HG02798 (cell line): Measurements from ENCODE around the gene ANKS4B.
"Not testable (repeated sequence)": the region's sequence is repeated elsewhere in the genome, so short reads cannot be mapped to it uniquely, and the experiment has no call there.

ENCODE experiments used
- ATAC-seq: cut with Tn5 transposase; IDR thresholded peaks from one replicate; pipeline ENCODE4 v1.9.1; 2021; ENCODE audit warnings: mild to moderate bottlenecking; ENCODE audit not compliant: unreplicated experiment, poor library complexity

ANKS4B gene

GRCh38 chr16:21217121-21217520, 16.4 kb upstream of the ANKS4B start:
- ATAC-seq, result no peak

DNA sequence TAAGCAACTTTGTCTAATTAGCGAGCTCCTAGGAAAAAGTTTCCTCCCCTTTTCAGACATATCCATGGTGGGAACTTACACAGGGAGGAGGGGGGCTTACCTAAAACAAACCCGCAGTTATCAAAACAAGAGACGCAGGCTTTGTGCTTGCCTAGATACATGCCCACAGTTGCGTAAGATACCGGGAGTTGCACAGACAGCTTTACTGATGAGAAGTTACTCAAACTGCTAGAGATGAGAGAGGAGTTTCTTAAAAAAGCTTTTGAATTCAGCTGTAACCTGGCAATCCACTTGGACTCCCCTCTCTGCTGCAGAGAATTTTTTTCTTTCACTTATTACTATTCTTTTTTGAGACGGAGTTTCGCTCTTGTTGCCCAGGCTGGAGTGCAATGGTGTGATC, 15.3 kb upstream of the ANKS4B start:
- ATAC-seq, result no peak

GRCh38 chr16:21219551-21219950, 13.9 kb upstream of the ANKS4B start:
- ATAC-seq, result no peak

- no peak for ATAC-seq
Observed at GRCh38 chr16:21222495-21223337, 10.8 kb upstream of the ANKS4B start.

GRCh38 chr16:21223787-21224186, 9.7 kb upstream of the ANKS4B start:
- no peak for ATAC-seq

- no peak for ATAC-seq
Observed at GRCh38 chr16:21224800-21225199, 8.7 kb upstream of the ANKS4B start.

GRCh38 chr16:21226749-21227148, 6.8 kb upstream of the ANKS4B start:
- no peak for ATAC-seq

DNA sequence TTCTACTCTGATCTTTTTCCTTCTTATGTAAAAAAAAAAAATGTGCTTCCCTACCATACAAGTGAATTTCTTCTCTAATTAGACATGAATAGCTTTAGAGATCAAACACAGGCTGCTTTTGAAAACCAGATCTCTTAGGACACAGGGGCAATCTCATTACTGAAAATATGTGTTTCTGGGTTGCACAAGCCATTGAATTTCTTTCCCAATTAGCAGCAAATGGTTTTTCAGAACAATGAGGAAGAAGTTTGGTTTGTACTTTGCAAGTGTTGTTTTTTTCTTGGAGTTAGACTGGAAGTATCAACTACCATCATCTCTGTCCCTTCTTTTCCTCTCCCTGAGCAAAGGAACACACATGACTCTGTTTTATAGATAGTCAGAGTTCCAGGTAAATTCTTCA, 5.6 kb upstream of the ANKS4B start:
- ATAC-seq, result no peak

DNA sequence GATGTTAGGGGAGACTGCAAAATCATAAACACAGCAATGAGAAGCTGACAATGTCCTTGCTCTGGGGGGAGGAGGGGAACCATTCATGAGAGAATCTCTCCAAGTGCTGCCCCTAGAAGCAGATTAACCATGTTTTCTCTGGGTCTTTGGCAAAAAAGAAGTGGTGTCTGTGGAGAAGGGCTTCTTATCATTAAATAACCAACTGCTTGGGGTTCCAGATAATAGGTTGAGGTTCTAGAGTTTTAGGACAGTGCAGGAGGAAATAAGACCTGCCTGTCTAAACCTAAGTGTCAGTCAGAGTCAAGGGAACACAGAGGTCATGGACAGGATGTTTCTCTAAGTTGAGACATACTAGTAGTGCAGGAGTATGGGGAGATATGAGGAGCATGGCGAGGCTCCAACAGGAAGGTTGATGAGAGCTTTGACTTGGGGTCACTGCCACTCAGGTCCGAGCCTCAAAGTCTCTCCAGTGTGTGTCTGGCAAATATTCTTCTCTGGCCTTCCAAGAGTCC, 5.1 kb upstream of the ANKS4B start:
- no peak for ATAC-seq

DNA sequence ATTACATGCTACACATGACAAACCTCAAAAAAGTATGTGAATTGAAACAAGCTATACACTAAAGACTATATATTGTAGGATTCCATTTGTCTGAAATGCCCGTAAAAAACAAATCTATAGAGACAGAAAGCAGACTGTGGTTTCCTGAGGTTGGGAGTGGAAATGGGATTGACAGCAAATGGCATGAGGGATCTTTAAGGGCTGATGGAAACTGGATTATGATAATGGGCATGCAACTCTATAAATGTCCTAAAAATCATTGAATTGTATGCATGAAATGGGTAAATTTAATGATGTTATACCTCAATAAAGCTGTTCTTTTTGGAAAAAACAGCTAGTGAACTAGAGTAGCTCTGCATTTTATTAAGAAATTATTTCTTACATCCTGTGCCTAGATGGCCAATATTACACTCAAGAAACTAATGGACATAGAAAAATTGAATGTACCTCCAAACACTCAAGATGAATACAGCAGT, 416 bp upstream of the ANKS4B start:
- no peak for ATAC-seq

DNA sequence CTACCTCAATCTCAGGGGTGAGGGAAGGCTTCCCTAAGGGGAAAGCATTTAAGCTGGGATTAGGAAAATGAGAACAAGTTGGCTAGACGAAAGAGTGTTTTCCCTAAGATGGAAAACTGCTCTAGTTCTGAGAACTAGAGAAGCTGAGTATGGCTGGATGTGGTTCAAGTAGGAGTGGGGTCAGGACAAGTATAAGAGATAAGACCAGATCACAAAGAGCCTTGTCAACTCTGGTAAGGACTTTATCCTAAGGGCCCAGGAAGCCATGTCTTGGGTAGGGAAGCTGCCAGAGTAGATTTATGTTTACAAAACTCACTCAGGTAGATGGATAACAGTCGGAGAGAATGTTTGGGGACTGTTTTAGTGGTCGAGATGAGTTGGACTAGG, 1.7 kb downstream of the ANKS4B start:
- ATAC-seq, result no peak

- ATAC-seq, result no peak
Observed at GRCh38 chr16:21236831-21237230, 3.3 kb downstream of the ANKS4B start.

GRCh38 chr16:21239646-21240045, 6.1 kb downstream of the ANKS4B start:
- ATAC-seq, result no peak

- no peak for ATAC-seq
Observed at GRCh38 chr16:21242756-21243155, 9.3 kb downstream of the ANKS4B start.

DNA sequence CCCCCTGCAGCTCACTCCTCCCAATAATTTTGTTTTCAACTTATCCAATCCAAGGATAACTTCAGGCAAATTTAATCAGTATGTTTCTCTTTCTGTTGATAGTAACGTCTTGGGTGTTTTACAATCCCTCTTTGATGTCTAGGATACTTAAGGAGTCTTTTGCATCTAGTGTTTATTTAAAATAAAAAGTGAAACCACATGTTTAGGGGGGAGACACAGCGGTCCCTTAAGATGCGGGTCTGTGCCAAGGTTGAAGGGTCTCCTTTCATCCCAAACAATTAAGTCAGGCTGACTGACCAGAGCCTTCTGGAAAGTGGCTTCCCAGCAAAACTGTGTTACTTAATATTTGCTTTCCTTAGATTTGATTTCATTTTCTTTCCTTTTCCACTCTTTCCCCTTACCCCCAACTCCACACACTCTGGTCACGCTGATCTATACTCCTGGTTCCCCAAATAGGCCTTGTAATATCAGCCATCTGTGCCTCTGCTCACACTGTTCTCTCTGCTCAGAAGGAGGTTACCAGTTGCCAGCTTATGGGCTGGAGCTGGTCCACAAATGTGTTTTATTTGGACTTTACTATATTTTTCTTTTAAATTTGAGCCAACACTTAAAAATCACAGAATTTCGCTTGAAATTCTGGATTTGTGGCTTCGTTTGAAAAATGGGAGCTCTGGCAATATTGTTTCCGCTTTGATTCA, 11.2 kb downstream of the ANKS4B start:
- no peak for ATAC-seq

GRCh38 chr16:21248179-21248578, 14.7 kb downstream of the ANKS4B start:
- not testable (repeated sequence) for ATAC-seq

DNA sequence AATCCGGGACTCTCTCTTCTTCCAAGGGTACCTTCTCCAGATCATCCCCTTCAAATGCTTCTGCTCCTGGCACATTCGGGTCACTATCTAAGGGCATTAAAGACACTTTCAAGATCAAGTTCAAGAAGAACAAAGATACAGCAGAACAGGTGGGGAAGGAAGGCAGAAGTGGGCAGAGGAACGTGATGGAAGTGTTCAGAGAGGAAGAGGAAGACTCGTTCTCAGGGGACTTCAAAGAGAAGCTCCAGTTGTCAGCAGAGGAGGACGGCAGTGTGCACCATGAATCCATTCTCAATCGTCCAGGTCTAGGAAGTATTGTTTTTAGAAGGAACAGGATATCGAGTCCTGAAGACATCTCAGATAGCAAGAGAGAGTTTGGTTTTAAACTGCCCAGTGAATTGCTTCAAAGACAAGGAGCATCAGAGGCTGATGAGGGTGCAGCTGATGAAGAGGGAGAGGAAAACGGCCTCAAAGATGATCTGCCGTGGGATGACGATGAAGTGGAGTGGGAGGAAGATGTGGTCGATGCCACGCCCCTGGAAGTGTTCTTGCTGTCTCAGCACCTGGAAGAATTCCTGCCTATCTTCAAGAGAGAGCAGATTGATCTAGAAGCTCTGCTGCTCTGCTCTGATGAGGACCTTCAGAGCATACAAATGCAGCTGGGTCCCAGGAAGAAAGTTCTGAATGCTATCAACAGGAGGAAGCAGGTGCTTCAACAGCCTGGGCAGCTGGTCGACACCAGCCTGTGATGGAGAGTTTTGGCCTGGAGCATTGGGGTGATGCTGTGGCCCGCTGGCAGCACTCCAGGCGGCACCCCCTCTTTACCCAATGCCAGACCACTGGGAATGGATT, 16.8 kb downstream of the ANKS4B start:
- no peak for ATAC-seq

- ATAC-seq, result no peak
Observed at GRCh38 chr16:21253470-21253869, 20.0 kb downstream of the ANKS4B start.

- no peak for ATAC-seq
Observed at GRCh38 chr16:21256636-21257035, 23.1 kb downstream of the ANKS4B start.

DNA sequence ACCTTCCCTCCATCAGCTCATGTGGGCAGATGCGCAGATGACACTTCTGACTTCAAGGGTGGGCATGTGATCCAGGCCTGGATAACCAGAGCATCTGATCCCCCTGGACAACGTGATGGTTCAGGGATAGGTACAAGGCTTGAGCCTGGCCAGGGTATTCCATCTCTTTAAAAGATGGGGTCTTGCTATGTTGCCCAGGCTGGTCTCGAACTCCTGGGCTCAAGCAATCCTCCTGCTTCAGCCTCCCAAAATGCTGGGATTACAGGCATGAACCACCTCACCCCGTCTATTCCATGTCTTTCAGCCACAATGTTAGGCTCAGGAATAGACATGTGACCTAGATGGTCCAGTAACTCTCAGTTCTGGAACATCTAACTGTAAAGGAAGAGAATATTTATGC, 23.8 kb downstream of the ANKS4B start:
- ATAC-seq, result no peak
